HepG2 (cell line): ENCODE data around the gene ARF5. TPM values are rescaled to one million over a fixed set of nuclear protein-coding genes. Genes with fewer than 3 reads are reported as not detected.

Experiments
- HNRNPLL ChIP-seq: fragments of 200-400 bp; formaldehyde crosslinking; IDR thresholded peaks from 2 replicates; pipeline ENCODE4 v1.6.1; 2017; ENCODE audit warnings: mild to moderate bottlenecking, low read depth, low read length; ENCODE audit not compliant: poor library complexity, severe bottlenecking
- PITX1 ChIP-seq: sonication (generic); formaldehyde crosslinking; IDR thresholded peaks from 2 replicates; pipeline ENCODE4 v1.5.1; 2020; ENCODE audit warnings: mild to moderate bottlenecking, missing genetic modification reagents
- ZBTB42 ChIP-seq: sonication (generic); formaldehyde crosslinking; IDR thresholded peaks from 2 replicates; pipeline ENCODE4 v1.5.0; 2020; ENCODE audit warnings: mild to moderate bottlenecking, missing genetic modification reagents
- ZKSCAN1 ChIP-seq: fragments of 150-350 bp; IDR thresholded peaks from 2 replicates; pipeline ENCODE4 v1.6.1; 2014; ENCODE audit warnings: low read length
- ZMYM3 ChIP-seq: sonication (generic); formaldehyde crosslinking; IDR thresholded peaks from 2 replicates; pipeline ENCODE4 v1.5.1; 2020; ENCODE audit warnings: mild to moderate bottlenecking, missing genetic modification reagents
- ZNF235 ChIP-seq: sonication (generic); formaldehyde crosslinking; IDR thresholded peaks from 2 replicates; pipeline ENCODE4 v1.8.1; 2023; ENCODE audit warnings: mild to moderate bottlenecking, missing genetic modification reagents, borderline replicate concordance
- polyA plus RNA-seq, 8 experiments: library from polyadenylated mRNA; depleted of rRNA in 3 of 8; stranded (reverse) in 7 of 8; unstranded in 1 of 8; fragments of >200 nt; fragmentation: Illumina TruSeq in 4 of 8; extraction: Trizol in 4 of 8; gene quantifications; 2 replicates each; pipeline versions ENCODE4 v1.2.1 to v1.2.3, GENCODE V29; 2011 to 2016; ENCODE audit warnings: low read depth in 4 of 8, missing spikeins in 1 of 8, mixed read lengths in 1 of 8; ENCODE audit not compliant: insufficient read depth in 1 of 8
- total RNA-seq, 5 experiments: library from RNA; depleted of rRNA; stranded (reverse); fragments of >200 nt; fragmentation: Illumina TruSeq; extraction: Trizol; gene quantifications; 2 replicates each; pipeline ENCODE4 v1.2.3, GENCODE V29; 2016; ENCODE audit warnings: low read depth in 1 of 5
- TF ChIP-seq, protein P1 (sequence below): sonication (generic); formaldehyde crosslinking; conservative IDR thresholded peaks from 2 replicates; pipeline ENCODE4 v1.8.0; 2022; ENCODE audit warnings: low read depth, missing genetic modification reagents
- TF ChIP-seq, protein P2 (sequence below): sonication (generic); formaldehyde crosslinking; IDR thresholded peaks from 2 replicates; pipeline ENCODE4 v1.8.1; 2022; ENCODE audit warnings: mild to moderate bottlenecking, missing genetic modification reagents
- TF ChIP-seq, protein P3 (sequence below): sonication (generic); formaldehyde crosslinking; IDR thresholded peaks from 2 replicates; pipeline ENCODE4 v1.4.0; 2020; ENCODE audit warnings: low read depth, mild to moderate bottlenecking, missing genetic modification reagents
- TF ChIP-seq, protein P4 (sequence below): sonication (generic); formaldehyde crosslinking; IDR thresholded peaks from 2 replicates; pipeline ENCODE4 v1.4.0; 2020; ENCODE audit warnings: missing genetic modification reagents
- TF ChIP-seq, protein P5 (sequence below): sonication (generic); formaldehyde crosslinking; IDR thresholded peaks from 2 replicates; pipeline ENCODE4 v1.4.0; 2020; ENCODE audit warnings: missing genetic modification reagents

ARF5 gene
- total and polyA plus RNA-seq, 2 of the 13 experiments (the other 11 are each of a cell fraction or from before 2014, with no cell fraction given) = 109 to 135 TPM

DNA sequence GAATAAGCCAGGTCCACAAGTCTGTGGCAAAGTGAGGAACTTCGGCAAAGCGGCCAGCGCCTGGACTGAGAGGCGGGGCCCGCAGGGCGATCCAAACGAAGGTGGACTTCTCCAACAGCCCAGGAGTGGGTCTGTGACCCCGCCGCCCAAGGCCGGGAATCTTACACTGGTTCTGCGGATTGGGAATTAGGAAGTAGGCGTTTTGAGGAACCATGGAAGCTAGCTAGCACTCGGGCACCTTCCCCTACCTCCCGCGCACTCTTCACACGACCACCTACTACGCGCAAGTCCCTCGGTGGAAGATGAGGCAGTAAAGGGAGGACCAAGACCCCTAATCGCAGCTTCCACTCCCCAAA lies 570 bp upstream of the ARF5 start (continued):
- TF ChIP-seq, protein P1, sequence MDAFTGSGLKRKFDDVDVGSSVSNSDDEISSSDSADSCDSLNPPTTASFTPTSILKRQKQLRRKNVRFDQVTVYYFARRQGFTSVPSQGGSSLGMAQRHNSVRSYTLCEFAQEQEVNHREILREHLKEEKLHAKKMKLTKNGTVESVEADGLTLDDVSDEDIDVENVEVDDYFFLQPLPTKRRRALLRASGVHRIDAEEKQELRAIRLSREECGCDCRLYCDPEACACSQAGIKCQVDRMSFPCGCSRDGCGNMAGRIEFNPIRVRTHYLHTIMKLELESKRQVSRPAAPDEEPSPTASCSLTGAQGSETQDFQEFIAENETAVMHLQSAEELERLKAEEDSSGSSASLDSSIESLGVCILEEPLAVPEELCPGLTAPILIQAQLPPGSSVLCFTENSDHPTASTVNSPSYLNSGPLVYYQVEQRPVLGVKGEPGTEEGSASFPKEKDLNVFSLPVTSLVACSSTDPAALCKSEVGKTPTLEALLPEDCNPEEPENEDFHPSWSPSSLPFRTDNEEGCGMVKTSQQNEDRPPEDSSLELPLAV = no peak
- TF ChIP-seq, protein P2, sequence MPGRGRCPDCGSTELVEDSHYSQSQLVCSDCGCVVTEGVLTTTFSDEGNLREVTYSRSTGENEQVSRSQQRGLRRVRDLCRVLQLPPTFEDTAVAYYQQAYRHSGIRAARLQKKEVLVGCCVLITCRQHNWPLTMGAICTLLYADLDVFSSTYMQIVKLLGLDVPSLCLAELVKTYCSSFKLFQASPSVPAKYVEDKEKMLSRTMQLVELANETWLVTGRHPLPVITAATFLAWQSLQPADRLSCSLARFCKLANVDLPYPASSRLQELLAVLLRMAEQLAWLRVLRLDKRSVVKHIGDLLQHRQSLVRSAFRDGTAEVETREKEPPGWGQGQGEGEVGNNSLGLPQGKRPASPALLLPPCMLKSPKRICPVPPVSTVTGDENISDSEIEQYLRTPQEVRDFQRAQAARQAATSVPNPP (CRISPR knock-in tag) = 0 out of 2 replicates have a peak, but pooled peaks have one; percentile 11
- TF ChIP-seq, protein P3, sequence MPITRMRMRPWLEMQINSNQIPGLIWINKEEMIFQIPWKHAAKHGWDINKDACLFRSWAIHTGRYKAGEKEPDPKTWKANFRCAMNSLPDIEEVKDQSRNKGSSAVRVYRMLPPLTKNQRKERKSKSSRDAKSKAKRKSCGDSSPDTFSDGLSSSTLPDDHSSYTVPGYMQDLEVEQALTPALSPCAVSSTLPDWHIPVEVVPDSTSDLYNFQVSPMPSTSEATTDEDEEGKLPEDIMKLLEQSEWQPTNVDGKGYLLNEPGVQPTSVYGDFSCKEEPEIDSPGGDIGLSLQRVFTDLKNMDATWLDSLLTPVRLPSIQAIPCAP (CRISPR knock-in tag) = no peak
- TF ChIP-seq ZBTB42 (CRISPR knock-in tag) (0 out of 2 replicates have a peak, but pooled peaks have one; percentile 13), PITX1 (CRISPR knock-in tag) (0 out of 2 replicates have a peak, but pooled peaks have one; percentile 12), ZKSCAN1 (peak; percentile 94), ZNF235 (no peak), ZMYM3 (CRISPR knock-in tag) (0 out of 2 replicates have a peak, but pooled peaks have one; percentile 14), HNRNPLL (no peak)
- TF ChIP-seq, protein P4, sequence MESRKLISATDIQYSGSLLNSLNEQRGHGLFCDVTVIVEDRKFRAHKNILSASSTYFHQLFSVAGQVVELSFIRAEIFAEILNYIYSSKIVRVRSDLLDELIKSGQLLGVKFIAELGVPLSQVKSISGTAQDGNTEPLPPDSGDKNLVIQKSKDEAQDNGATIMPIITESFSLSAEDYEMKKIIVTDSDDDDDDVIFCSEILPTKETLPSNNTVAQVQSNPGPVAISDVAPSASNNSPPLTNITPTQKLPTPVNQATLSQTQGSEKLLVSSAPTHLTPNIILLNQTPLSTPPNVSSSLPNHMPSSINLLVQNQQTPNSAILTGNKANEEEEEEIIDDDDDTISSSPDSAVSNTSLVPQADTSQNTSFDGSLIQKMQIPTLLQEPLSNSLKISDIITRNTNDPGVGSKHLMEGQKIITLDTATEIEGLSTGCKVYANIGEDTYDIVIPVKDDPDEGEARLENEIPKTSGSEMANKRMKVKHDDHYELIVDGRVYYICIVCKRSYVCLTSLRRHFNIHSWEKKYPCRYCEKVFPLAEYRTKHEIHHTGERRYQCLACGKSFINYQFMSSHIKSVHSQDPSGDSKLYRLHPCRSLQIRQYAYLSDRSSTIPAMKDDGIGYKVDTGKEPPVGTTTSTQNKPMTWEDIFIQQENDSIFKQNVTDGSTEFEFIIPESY = peak; percentile 33; the same call in 1 of the 2 replicates
- TF ChIP-seq, protein P5, sequence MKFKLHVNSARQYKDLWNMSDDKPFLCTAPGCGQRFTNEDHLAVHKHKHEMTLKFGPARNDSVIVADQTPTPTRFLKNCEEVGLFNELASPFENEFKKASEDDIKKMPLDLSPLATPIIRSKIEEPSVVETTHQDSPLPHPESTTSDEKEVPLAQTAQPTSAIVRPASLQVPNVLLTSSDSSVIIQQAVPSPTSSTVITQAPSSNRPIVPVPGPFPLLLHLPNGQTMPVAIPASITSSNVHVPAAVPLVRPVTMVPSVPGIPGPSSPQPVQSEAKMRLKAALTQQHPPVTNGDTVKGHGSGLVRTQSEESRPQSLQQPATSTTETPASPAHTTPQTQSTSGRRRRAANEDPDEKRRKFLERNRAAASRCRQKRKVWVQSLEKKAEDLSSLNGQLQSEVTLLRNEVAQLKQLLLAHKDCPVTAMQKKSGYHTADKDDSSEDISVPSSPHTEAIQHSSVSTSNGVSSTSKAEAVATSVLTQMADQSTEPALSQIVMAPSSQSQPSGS (CRISPR knock-in tag) = no peak
